ENCODE data around the gene ROR1.

Gene ROR1

DNA sequence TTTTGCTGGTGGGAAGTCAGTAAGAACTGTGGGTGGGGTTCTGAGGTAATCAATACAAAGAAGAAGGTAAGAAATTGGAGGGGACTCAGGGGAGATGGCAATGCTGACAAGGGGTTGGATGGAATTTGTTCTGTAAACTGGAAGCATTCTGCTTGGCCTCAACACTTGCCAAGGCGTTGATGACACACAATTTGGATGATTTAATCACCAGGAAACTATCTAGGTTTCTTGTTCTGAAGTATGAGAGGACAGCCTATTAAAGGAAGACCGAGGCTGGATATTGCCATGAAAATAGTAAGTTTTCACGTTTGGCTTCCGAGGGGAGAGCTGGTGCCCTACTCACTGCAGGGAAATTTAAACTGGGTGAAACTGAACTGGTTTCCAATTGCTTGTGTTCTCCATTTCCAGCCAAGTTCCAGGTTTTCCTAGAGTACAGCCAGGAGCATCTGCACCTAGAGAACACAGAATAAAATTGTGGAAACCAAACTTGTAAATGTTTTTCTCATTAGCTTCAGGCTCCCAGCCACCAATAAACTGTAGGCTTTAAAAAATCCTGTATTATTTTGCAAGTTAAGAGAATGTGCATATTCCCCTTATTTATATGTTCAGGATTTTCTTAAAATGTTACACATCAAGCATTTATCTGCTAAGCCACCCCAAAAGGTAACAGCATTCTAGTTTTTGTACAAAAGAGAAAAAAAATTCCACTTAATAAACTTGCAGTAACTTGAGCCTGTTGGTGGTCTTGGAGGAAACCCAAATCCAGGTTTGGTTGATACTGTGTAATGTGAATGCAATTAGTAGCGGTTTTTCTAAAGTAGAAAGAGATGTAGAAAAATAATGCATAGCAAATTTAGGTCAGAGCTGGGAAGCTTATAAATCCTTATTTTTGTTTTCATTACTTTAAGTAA lies 53.8 kb downstream of the ROR1 start:
- no peak for DNase-seq

DNA sequence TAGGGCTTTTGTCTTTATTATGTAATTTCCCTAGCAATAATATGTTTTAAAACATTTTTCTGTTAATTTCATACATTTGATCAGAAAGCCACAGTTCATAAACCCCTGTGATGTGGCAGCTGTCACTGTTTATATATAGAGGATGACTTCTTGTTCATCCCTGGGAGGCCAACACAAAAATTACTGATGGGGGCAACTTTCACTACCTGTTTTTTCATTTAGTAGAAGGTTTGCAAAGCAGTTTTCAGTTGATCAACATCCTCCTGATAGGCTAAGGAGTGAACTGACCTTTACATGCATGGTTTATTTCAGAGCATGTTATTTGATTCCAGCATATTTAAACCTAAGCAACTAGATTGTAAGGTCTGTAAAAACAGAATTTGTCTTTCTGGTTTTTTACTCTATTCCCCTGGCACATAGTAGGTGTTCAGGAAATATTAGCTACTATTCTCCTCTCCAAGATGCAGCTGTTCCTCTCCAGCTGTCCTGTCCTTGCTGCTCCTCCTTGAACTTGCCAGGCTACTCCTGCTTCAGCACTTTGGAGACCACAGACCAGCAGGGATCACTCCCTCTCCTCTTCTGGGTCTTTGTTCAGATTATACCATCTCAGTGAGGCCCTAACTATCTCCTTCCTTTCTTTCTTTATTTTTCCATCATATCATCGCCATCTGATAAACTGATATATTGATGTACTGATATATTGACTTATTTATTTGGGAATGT lies 54.7 kb downstream of the ROR1 start:
- DNase-seq: no peak

DNA sequence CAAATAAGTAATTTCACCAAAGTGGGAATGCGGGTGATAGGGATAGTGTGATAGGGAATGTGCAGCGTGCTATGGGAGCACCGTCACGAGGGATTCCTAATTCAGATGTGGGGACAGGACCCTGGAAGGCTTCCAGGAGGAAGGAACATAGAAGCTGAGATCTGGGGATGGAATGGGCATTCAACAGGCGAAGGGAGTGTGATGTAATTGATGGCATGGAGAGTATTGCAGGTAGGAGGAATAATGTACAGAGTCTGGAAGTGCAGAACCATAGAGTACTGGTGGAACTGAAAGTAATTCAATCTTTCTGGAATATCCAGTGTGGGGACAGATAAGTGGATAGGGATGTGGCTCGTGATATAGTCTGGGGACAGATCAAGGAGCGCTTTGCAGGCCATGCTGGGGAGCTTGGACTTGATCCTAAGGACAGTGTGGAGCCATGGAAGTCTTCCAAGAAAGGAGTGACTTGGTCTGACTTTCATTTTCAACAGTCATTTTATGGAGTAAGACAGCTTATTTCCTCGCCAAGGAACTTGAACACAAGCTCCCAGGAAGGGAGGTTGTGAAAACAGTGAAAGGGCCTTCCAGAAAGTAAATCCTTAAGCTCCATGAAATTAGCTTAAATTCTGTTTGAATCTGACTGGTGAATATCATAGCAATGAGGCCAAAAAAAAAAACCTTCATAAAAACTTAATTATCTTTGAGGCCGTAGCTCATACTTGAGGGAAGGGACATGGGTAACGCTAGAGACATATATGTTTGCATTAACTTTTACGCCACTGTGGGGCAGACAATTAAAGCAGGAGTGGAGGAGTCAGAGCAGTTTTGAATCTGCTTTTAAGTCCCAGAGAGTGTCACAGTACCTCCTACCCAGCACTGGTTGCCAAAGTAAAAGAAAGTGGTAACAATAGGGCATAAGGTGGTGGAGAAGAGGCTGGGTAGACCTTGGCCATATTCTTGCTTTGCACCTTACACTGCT lies 55.8 kb downstream of the ROR1 start:
- no peak for DNase-seq

DNA sequence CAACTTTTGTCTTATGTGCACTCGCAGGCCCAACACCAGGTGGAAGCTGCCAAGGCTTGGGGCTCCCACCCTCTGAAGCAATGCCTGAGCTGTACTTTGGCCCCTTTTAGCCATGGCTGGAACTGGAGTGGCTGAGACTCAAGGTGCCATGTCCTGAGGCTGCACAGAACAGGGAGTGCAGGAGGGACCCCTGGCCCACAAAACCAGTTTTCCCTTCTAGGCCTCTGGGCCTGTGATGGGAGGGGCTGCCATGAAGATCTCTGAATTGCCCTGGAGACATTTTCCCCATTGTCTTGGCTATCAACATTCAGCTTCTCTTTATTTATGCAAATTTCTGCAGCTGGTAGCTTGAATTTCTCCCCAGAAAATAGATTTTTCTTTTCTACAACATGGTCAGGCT lies 57.6 kb downstream of the ROR1 start:
- DNase-seq: no peak

DNA sequence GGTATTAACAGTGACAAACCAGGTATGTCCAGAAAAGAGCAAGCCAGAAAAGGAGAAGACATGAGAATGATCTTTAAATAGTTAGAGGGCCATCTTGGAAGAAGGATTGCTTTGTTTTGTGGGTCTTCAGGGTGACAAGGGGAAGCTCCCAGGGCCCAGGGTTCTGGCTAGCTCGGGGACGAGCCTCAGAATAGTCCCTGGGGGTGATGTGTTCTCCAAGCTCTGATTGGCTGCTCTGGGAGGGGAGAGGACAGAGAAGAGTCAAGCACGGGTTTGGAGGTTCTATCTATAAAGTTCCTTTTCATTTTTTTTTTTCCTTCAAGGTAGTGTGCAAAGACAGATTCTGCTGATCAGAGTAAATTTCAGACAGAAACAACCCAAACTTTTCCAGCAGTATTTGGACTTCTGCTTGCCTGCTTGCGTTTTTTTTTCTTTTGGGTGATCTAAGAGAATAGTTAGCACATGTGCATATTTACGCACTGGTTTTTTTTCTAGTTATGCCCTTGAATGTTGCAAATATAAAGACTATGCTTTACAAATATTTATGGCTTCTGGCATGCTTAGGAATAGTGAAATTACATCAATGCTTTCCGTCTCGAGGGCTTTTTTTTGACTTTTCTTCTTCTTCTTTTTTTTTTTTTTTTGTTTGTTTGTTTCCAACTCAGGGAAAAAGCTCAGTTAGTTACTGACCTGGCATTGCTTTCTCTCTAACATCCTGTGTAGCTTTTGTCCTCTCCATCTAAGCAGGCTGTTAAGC lies 59.7 kb downstream of the ROR1 start:
- DNase-seq: no peak

DNA sequence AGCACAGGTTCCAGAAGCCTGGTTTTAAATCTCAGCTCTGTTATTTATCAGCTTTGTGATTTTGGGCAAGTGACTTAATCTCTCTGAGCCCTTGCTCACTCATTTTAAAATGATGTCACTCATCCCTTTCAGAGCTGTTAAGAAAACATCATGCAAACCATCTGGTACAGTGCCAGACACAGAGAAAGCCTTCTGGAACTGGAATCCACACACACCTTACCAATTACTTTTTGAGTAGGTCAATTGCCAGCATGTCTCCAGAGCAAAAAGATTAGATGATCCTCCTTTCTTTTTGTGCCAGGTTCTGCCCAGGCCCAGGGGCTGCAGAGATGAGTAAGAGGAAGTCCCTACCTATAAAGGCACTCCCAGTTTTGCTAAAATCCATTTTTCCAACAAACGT lies 61.3 kb downstream of the ROR1 start:
- no peak for DNase-seq

DNA sequence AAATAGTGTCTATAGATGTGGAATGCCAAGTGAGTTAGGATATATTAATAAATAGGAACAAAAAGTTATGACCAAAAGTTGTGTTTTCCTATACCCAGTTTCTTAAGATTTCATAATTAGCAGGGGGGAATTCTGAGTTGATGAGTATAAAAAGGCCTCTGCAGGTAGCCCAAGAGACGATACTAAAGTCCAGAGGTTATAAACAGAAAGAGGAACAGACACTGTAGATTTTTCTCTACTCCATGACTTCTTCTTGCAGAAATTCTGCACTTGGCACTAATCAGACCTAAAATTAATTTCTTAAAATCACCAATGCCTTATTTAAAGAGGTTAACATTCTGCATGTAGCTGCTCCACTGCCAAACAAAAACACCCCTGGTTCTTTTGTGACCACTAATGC lies 62.6 kb downstream of the ROR1 start:
- no peak for DNase-seq

DNA sequence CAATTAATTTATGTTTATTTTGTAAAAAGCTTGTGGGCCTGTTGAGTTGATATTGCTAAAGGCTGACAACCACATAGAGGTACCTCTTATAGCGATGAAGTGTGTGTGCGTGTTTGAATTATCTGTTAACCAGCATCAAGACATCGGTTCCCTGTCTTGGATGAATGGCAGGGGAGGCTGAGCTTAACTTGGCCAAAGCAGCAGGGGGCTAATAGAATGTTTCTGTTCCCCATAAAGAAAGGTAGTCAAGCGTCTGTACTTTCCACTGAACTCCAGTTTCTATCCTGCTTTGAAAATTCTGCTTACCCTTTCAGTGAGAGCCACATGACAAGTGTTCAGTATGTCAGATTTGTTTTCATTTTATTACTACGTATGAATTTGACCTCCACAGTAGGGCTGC lies 63.0 kb downstream of the ROR1 start:
- DNase-seq: no peak

DNA sequence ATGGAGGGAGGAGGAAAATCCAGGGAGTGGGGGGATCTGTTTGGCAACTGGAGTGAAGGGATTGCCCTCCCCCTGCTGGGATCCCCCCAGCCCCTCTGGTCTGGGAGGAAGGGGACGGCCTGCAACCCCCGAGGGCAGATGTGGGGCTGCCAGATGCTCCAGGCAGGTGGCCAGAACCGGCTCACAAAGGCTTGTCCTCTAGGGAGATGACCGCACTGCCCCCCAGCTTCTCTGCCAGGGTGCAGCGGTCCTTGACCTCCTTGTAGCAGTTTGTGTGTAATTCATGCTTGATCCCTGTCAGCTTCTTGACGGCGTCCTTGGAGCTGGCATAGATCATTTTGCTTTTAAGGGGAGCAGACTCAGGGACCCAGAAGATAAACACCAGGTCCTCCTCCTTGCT lies 69.2 kb downstream of the ROR1 start:
- DNase-seq: no peak

DNA sequence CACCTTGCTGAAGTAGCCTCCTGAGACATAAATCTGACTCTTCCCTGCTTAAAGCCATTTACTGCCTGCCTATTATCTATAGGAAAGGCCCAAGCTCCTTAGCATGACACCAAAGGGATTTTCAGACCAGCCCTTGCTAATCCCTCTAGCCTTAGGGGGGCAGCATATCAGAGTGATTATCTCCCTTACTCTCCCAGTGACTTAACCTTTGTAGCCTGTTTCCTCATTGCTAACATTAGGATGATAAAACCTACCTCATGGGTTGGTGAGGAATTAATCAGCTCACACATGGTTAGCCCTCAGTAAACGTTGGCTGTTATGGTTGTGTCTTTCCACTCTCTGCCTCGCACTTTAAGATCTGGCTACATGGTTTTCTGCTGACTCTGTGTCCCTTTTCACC lies 70.1 kb downstream of the ROR1 start:
- DNase-seq: no peak

DNA sequence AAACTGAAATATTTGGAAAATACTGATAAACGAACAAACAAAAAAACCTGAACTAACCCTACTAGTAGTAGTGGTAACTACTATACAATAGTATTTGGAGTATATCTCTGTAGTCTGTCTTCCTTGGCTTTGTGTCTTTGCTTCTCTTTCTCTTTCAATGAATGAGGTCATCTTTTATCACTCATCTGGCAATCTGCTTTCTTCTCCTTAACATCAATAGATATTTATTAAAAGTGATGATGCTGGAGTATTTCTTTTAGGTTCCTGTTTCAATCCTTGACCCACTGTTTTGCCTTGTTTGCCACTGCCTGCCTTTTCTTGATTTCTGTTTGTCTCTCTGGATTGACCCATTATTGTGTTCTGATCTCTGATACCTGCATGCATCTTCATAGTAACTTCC lies 71.5 kb downstream of the ROR1 start:
- DNase-seq: no peak

DNA sequence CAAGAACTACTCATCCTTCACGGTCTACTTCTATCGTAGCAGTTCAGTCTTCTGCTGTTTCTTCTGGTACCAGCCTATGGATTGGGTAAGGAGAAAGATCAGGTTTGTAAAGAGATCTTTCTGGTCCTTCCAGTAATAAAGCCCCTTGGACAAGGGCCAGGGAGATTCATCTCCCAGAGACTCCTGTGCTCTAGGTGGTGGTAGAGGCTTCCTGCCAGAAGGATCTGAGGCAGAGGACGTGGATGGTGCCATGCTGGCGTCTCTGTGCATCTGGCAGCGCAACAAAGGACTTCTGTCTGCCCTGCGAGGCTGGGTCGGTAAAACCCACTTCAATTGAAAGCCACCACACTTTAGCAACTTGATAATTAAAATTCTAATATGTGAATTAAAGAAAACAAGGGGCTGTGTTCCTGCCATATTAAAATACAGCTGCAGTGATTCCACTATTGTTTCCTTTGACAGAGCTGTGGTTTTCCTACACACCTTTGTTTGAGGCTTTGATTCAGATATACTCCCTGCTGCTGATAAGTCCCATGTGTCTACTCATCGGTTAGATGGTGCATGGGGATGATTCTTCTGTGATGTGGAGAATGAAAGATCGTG lies 73.6 kb downstream of the ROR1 start:
- DNase-seq: no peak

DNA sequence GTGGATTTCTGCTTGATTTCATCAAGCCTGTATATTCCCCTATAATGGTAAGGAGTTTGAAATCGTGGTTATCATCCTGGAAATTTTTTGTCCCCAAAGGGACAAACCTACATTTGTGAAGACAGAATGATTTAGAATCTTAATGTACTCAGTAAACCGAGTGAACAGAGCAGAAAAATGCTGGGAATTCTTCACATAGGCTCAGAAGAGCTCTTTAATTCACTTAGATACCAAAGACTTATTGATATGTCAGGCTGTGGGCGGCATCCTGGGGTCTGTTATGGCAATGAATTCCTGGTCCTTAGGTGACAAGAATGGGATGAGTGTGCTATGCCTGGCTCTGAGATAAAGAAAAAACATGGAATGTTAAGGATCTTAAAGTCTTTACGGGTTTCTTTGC lies 74.9 kb downstream of the ROR1 start:
- no peak for DNase-seq

DNA sequence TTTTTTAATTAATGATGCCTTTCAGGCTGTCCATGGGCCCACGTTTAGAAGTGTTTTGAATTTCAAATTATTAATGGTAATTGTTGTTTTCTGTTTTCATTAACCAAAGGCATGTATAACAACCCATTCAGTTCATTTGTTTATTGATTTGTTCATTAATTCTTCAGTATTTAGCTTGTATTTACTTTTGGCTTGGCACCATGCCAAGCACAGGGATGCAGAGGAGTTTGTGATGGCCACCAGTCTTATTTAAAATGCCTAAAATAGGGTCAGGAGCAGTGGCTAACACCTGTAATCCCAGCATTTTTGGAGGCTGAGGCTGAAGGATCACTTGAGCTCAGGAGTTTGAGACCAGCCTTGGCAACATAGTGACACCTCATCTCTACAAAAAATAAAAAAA lies 75.3 kb downstream of the ROR1 start:
- DNase-seq: no peak

DNA sequence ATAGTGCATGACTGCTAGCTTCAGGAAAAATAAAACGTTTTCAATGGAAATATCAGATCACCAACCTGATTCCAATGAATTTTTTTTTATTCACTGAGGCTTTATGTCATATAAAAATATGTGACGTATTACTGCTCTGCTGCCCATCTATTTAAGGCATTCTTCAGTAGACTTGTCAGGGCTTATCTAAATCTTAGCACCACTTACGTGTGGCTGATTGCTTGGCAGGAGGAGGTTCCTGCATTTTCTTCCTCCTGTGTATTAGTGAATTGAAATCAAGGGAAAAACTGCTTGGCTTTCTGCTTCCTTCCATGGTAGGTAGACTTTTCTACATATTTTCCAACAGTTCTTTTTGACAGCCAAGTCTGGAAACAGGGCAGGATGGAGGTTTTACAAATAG lies 80.3 kb downstream of the ROR1 start:
- no peak for DNase-seq

DNA sequence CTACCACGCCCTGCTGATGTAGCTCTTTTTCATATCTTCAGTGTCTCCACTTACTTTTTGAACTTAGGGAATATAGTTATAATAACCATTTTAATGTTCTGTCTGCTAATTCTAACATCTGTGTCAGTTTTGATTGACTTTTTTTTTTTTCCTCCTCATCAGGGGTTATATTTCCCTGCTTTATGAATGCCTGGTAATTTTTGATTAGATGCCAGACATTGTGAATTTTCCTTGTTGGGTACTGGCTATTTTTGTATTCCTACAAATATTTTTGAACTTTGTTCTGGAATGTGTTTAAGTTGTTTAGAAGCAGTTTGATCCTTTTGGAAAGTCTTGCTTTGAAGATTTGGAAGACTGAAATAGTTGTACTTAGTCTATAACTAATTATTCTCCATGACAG lies 82.1 kb downstream of the ROR1 start:
- DNase-seq: no peak

DNA sequence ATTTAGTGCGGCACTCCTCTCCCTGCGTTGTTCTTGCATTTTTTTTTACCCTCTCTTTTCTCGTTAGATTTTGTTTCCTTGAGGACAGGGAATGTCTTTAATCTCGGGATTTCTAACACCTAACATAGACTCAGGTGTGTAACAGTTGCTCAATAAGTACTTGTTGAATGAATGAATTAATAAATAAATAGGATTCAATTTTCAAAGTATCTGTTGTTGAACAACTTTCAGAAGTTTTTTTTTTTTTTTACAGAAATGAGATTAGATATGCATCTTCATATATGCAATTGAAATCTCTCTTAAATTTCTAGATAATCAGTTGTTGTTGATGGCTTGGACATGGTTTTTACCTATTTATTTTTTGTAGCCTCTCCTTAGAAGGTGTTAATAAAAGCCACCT lies 83.1 kb downstream of the ROR1 start:
- no peak for DNase-seq

DNA sequence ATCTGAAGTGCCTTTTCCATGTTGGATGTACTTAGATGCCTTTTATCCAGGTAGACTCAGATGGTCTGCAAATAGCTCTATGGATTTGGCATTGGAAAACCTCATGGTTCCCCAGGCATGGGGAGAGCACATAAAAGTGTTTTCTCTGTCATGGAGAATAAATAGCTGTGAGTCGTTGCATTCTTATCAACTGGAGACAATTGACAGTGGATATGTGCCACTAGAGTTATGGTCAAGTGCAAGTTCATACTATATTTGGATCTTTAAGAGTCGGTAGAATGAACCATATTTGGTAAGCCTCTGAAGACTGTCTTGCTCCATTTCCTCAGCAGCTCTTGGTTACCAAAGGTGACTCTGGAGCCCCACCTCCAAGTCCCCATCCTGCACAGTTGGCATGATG lies 83.7 kb downstream of the ROR1 start:
- no peak for DNase-seq

DNA sequence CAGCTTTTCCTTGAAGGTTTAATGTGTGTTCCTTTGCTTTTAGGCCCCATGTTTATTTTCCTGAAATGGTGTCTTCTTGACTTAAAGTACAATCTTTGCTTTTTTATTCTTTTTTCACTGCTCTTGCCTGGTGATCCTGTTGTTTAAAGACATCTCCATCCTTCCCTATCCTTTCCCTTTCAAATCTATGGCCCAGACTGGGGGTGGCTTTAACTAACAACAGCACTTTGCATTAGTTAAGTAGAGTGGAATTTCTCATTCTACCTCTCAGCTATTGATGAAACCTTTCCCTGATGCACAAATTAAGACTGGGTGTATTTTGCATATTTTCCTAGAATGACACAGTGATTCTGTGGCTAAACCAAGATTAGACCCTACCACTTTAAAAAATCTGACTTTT lies 84.3 kb downstream of the ROR1 start:
- no peak for DNase-seq

DNA sequence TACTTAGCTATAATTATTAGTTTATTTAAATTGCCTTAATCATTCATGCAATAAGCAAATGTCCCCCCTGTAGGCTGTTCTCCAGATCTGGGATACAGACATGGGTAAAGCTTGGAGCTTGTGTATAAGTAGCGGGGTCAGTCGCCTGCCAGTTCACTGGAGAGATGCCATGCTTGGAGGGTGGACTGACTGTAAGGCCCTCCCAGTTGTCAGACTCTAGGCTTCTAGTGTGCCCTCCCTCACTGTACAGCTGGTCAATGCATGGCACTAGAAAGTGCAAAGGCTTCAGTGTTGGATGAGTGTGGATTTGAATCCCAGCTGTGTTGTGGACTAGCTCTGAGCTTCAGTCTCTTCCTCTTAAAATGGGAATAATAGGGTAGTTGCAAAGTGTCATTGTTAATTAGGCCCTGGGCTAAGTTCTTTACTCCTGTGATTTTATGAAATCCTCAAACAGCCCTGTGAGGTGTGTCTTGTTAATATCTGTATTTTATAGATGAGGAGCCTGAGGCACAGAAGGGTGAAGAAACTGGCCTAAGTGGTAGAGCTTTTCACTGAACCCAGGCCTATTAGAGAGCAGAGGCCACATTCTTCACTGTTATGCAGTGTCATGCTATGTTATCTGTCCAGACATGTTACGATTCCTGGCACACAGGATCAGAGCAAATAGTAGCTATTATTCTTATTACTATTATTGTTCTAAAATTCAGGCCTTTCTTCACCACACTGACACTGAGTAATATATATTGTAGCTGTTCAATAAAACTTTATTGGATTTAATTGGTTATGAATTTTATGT lies 85.9 kb downstream of the ROR1 start:
- DNase-seq: no peak

DNA sequence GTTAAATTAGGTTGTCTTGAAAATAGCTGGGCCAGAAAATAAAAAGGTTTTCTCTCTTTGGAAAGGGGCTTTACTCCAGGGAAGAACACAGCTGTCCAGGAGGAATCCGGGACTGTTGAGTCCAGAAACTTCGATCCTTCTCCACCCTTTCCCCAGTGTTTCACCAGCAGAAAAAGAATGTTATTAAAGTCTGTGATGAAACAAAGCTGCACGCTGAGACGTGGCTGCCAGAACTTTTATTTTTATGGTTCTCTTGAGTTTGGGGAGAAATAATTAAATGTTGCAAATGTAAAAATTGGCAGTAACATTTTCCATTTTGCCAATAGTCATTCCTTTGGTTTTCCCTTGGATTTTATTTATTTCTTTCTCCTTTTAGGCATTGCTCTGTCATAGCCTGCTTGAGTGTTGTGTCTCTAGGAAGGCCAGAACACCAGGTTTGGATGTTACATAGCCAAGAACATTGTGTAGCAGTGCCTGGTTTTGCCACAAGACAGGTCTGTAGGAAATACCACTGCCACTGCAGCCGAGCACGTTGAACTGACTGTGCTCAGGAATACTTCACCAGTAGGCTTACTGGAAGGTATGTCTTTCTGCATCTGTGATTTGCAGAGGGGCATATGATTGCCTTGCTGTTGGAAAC lies 87.4 kb downstream of the ROR1 start:
- DNase-seq: no peak

Measured in SHP77 treated with DMSO at 0.1 percent for 48 hours (cell line).